ENCODE data around the gene SH2D4B.
"Not testable (repeated sequence)": the region's sequence is repeated elsewhere in the genome, so short reads cannot be mapped to it uniquely, and the experiment has no call there.

The SH2D4B gene

DNA sequence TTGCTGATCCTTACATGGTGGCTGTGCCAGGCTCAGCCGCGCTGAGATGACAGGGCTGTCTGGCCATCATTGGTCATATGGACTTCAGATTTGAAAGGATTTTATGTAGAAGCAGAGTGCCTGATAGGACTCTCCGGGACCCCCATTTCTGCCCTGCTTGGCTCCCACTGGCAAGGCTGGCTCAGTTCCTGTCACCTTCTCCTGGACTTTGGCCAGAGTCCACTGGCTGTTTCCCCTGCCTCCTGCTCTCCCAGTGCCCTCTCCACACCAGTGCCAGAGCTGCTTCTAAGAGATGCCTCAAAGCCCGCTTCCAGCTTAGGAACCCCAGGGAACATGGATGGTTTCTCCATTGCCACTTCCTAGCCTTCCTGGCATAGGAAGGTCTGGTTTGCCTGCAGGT lies 5.1 kb upstream of the SH2D4B start:
- Mint-ChIP-seq H3K4me3 (no peak overlapping the region), H3K9me3 (peaks cover 28% of the 10 kb centered on the region), H3K36me3 (ENCODE audit: low read depth) (peaks cover 24% of the 10 kb centered on the region), H3K27ac (no peak overlapping the region), H3K4me1 (peaks cover 25% of the 10 kb centered on the region), H3K27me3 (ENCODE audit: low read depth, poor library complexity) (peaks cover 14% of the 10 kb centered on the region)
- TF ChIP-seq, protein P1, sequence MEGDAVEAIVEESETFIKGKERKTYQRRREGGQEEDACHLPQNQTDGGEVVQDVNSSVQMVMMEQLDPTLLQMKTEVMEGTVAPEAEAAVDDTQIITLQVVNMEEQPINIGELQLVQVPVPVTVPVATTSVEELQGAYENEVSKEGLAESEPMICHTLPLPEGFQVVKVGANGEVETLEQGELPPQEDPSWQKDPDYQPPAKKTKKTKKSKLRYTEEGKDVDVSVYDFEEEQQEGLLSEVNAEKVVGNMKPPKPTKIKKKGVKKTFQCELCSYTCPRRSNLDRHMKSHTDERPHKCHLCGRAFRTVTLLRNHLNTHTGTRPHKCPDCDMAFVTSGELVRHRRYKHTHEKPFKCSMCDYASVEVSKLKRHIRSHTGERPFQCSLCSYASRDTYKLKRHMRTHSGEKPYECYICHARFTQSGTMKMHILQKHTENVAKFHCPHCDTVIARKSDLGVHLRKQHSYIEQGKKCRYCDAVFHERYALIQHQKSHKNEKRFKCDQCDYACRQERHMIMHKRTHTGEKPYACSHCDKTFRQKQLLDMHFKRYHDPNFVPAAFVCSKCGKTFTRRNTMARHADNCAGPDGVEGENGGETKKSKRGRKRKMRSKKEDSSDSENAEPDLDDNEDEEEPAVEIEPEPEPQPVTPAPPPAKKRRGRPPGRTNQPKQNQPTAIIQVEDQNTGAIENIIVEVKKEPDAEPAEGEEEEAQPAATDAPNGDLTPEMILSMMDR (IDR thresholded peaks at IDR 0.05): no peak
- DNase-seq: no peak

DNA sequence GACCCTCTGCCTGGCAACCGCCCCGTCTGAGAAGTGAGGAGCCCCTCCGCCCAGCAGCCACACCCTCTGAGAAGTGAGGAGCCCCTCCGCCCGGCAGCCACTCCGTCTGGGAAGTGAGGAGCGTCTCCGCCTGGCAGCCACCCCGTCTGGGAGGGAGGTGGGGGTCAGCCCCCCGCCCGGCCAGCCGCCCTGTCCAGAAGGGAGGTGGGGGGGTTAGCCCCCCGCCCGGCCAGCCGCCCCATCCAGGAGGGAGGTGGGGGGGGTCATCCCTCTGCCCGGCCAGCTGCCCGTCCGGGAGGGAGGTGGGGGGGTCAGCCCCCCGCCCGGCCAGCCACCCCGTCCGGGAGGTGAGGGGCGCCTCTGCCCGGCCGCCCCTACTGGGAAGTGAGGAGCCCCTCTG lies 3.6 kb upstream of the SH2D4B start:
- H3K4me1 Mint-ChIP-seq: peaks cover 30% of the 10 kb centered on the region
- H3K9me3 Mint-ChIP-seq: peaks cover 28% of the 10 kb centered on the region
- H3K36me3 Mint-ChIP-seq (ENCODE audit: low read depth): peaks cover 24% of the 10 kb centered on the region
- not testable (repeated sequence) for H3K4me3 Mint-ChIP-seq; H3K27ac Mint-ChIP-seq; H3K27me3 Mint-ChIP-seq (ENCODE audit: low read depth, poor library complexity); DNase-seq

DNA sequence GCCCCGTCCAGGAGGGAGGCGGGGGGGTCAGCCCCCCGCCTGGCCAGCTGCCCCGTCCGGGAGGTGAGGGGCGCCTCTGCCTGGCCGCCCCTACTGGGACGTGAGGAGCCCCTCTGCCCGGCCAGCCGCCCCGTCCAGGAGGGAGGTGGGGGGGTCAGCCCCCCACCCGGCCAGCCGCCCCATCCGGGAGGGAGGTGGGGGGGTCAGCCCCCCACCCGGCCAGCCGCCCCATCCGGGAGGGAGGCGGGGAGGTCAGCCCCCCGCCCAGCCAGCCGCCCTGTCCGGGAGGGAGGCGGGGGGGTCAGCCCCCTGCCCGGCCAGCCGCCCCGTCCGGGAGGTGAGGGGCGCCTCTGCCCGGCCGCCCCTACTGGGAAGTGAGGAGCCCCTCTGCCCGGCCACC lies 3.1 kb upstream of the SH2D4B start:
- H3K27me3 Mint-ChIP-seq (ENCODE audit: low read depth, poor library complexity); DNase-seq; H3K27ac Mint-ChIP-seq; H3K4me3 Mint-ChIP-seq: not testable (repeated sequence)
- Mint-ChIP-seq H3K36me3 (ENCODE audit: low read depth) (peaks cover 24% of the 10 kb centered on the region), H3K4me1 (peaks cover 28% of the 10 kb centered on the region), H3K9me3 (peaks cover 28% of the 10 kb centered on the region)

GRCh38 chr10:80535671-80536360 lies 1.9 kb upstream of the SH2D4B start:
- TF ChIP-seq, protein P1 (IDR thresholded peaks at IDR 0.05): no peak
- Mint-ChIP-seq H3K27ac (no peak overlapping the region), H3K9me3 (peaks cover 28% of the 10 kb centered on the region), H3K4me1 (peaks cover 33% of the 10 kb centered on the region), H3K4me3 (no peak overlapping the region), H3K27me3 (ENCODE audit: low read depth, poor library complexity) (peaks cover 8% of the 10 kb centered on the region), H3K36me3 (ENCODE audit: low read depth) (peaks cover 24% of the 10 kb centered on the region)
- no peak for DNase-seq

DNA sequence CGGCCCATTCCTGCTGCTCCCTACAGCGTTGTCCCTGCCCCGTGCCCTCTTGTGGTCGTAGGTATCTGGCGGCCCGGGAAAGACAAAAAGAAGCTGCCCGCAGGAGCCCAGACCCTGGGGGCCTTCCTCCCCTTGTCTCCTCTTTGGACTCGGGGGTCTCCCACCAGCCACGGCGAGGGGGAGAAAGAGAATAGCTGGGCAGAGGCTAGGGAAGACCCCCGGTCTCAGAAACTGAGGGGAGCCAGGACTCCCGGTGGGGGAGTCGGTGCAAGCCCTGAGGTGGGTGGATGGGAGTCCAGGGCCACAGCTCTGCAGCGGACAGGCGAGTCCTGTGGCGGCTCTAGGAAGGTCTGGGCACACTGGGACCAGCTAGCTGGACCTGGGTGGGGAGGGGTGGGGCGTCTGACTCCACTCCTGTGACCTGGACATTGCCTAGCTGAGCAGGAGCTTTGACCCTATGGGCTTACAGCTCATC lies 1.3 kb upstream of the SH2D4B start:
- peaks cover 28% of the 10 kb centered on the region for H3K9me3 Mint-ChIP-seq
- no peak overlapping the region for H3K27ac Mint-ChIP-seq
- peaks cover 12% of the 10 kb centered on the region for H3K27me3 Mint-ChIP-seq (ENCODE audit: low read depth, poor library complexity)
- peaks cover 34% of the 10 kb centered on the region for H3K4me1 Mint-ChIP-seq
- TF ChIP-seq, protein P1 (IDR thresholded peaks at IDR 0.05): no peak
- no peak overlapping the region for H3K4me3 Mint-ChIP-seq
- peaks cover 24% of the 10 kb centered on the region for H3K36me3 Mint-ChIP-seq (ENCODE audit: low read depth)
- DNase-seq: no peak

DNA sequence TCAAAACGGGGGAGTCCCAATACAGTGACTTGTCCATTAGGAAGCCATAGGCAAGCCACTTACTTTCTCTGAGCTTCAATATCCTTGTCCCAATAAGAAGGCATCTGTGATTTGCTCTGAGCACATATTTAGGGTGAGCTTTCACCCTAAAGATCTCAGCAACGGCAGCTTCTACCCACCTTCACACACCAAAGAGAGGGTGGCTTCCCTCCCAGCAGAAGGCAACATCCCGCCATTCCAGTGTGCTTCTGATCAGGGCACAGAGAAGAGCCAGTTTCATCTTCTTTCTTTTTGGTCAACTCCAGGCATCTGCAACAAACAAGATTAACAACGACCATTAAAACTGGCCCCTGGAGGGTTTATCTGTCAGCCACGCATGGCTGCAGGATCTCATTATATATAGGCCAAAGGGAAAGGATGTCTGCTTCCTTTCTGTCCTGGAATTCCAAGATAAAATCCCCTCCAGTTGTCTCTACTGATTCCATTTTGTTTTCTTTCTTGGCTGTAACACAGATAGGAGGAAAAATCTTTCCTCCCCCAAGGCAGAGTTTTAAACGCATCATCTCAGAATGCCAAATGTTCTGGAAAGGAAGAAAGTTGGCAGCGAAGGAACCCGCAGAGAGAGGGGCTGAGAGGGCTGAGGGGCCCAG lies 491 bp upstream of the SH2D4B start:
- Mint-ChIP-seq H3K27me3 (ENCODE audit: low read depth, poor library complexity) (peaks cover 18% of the 10 kb centered on the region), H3K4me1 (peaks cover 42% of the 10 kb centered on the region), H3K36me3 (ENCODE audit: low read depth) (peaks cover 22% of the 10 kb centered on the region), H3K27ac (peak overlapping the region; percentile 86), H3K4me3 (peak overlapping the region; percentile 9), H3K9me3 (peaks cover 27% of the 10 kb centered on the region)
- no peak for DNase-seq
- TF ChIP-seq, protein P1 (IDR thresholded peaks at IDR 0.05): no peak

Measured in nephron progenitor cell (in vitro differentiated cells).